Activated naive CD8-positive, alpha-beta T cell treated with anti-CD3 and anti-CD28 coated beads, Interleukin-2, amount 50 U/mL, for 24 hours (primary cell): ENCODE data around the gene LTB4R.

Source experiments
- ATAC-seq: fragments of 150-1000 bp; cut with Tn5 transposase; one replicate; pipeline ENCODE4 v1.10.0; 2021
- DNase-seq: peaks from one replicate; pipeline ENCODE4 v3.0.0; 2021
- H3K27ac Mint-ChIP-seq: one replicate; pipeline ENCODE4 v1.8.0; 2021; ENCODE audit warnings: mild to moderate bottlenecking, mixed read lengths
- H3K27me3 Mint-ChIP-seq: one replicate; pipeline ENCODE4 v1.8.0; 2021; ENCODE audit warnings: mixed read lengths
- H3K36me3 Mint-ChIP-seq: one replicate; pipeline ENCODE4 v1.8.0; 2021; ENCODE audit warnings: low read depth, mixed read lengths
- H3K4me1 Mint-ChIP-seq: one replicate; pipeline ENCODE4 v1.8.0; 2021; ENCODE audit warnings: mixed read lengths
- H3K4me3 Mint-ChIP-seq: one replicate; pipeline ENCODE4 v1.8.0; 2021; ENCODE audit warnings: mild to moderate bottlenecking, moderate library complexity, mixed read lengths
- H3K9me3 Mint-ChIP-seq: one replicate; pipeline ENCODE4 v1.8.0; 2021; ENCODE audit warnings: mixed read lengths

LTB4R gene

DNA sequence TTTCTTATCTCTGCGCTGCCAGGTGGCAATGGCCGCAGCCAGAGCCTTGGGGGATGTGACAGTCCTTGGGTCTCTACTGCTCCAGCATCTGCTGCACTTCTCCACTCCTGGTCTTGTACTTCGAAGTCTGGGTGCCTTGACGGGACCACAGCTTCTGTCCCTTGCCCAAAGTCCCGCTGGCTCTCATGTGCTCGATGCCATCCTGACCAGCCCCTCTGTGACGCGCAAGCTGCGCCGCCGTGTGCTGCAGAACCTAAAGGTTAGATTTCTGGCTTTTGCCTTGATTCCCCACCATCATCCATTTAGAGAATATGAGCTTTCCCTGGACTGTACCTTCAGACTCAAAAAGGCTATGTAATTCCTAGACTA is 7.3 kb upstream of the LTB4R start:
- ATAC-seq = no peak
- Mint-ChIP-seq H3K4me3 (no peak overlapping the region), H3K27ac (no peak overlapping the region), H3K9me3 (no peaks in the 10 kb centered on the region), H3K4me1 (peaks cover 37% of the 10 kb centered on the region), H3K27me3 (no peaks in the 10 kb centered on the region), H3K36me3 (peaks cover 60% of the 10 kb centered on the region)
- DNase-seq = no peak

DNA sequence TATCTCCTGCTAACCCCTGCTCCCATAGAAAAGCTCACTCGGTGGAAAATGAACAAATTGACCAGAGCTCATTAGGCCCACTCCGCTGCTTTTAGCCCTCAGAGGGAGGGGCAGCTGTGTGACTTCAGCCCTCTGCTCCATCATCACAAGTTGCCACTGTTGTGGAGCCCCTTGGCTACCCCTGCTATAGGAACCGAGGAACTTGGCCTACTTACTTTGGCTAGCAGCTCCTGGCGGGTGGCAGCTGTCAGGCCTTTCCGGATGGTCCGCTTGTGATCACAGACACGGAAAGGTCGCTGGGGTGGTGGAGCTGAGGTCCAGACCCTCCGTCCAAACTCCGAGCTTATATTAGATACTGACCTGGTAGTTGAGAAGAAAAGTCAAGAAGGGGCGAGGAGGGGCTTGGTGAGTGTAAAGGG is 4.1 kb upstream of the LTB4R start:
- Mint-ChIP-seq H3K27me3 (no peaks in the 10 kb centered on the region), H3K27ac (no peak overlapping the region), H3K4me1 (peaks cover 36% of the 10 kb centered on the region), H3K36me3 (peaks cover 51% of the 10 kb centered on the region), H3K9me3 (no peaks in the 10 kb centered on the region), H3K4me3 (no peak overlapping the region)
- no peak for DNase-seq
- no peak for ATAC-seq

DNA sequence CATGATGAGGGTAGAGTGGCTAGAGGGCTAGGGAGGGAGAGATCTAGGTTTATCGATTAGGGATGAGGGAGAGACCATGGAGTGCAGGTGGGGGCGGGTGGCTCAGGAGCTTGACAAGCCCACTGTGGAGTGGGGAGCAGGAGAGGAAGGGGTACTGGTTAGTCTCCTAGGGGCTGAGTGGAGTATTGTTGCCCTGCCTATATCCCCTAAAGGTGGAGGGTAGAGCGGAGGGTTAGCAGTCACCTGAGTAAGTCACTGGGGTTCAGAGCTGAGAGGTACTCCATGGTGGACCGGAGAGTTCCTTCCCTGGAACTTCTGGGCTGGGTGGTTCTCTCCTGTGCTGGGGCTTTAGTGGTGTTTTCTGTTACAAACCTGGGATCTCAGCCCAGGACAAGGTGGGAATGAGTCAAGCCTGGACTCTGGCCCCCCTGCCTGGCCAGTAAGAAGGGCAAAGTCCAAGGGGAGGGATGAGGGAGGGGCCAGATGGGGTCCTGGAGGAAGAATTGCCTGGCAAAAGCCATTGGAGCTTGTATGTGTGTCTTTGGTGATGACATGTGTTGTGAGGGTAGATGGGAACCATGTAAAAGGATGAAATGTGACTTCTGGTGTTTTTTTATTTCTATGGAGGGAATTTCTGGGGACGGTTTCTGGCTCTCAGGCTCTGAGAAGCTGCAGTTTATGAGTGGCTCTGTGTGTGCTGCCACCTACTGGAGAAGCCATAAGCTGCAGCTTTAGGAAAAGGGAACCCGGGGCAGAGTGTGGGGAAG is 3.5 kb upstream of the LTB4R start, which contains the start of gene CIDEB:
Gene CIDEB (minus strand): TSS at position 403 of the 767 bp plus-strand sequence. CDS start 119 bp downstream, at position 284.
- no peaks in the 10 kb centered on the region for H3K9me3 Mint-ChIP-seq
- no peak within 1 kb of the TSS for H3K4me3 Mint-ChIP-seq
- peaks cover 51% of the 10 kb centered on the region for H3K36me3 Mint-ChIP-seq
- H3K27me3 Mint-ChIP-seq = no peaks in the 10 kb centered on the region
- peaks cover 42% of the 10 kb centered on the region for H3K4me1 Mint-ChIP-seq
- ATAC-seq (no peak), DNase-seq (peak; percentile 71)
- H3K27ac Mint-ChIP-seq = peak within 1 kb of the TSS; percentile 4

DNA sequence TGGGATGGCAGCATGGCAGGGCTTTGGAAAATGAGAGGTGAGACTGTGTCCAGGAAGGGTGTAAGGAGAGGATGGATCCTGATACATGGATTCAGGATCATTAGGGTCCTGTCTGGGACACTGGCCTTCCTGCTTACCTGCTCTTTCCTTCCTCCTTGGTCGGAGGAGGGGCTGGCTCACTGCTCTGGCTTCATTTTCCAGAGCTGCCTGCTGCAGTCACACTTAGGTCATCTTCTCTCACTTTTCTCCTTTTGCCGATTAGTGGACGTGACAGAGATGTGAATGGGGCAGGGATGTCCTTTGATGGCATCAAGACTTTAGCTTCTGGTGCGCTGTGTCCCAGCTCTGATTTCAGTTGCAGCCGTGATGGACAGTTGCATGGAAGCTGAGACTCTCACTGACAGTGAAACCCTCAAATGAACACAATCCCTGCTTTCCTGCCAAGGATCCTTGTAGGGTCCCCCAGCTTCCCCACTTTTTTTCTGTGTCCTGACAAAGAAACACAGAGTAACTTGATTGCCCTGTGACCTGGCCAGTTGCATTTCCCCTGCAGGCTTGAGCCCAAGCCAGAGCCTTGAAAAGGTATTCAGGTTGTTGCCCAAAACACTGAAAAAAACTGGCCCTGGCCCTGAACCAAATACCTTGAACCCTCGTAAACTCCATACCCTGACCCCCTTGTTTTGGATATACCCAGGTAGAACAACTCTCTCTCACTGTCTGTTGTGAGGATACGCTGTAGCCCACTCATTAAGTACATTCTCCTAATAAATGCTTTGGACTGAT is 2.8 kb upstream of the LTB4R start:
- no peak overlapping the region for H3K27ac Mint-ChIP-seq
- DNase-seq = no peak

DNA sequence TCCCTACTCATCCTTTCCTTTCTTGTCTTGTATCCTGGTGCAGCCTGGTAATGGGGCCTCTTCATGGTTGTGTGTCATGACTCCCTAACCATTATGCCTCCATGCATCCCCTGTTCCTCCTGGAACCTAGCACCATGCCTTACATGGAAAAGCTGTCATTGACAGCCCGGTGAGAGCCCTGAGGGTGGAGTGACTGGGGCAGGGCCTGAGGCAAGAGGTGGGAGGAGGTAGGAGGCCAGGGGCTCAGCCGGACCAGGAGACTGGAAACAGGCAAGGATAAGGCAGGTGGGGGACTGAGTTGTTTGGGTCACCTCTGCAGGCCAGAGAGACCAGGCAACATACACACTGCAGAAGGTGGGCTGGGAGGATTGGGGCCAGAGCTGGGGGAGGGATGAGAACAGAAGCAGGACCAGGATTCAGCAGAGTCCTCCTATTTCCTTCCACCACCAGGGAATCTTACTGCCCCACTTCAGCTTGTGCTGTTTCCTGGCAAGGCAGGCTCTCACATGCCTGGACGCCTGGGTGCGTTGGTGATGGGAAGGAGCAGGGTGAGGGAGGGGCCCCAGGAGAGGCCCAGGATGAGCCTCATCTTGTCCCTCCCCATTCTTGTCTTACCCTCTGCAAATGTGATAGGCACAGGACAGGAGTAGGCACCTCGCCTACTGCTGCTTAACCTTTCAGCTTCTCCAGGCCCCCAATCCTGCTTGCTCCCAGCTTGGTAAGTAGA is 1.6 kb upstream of the LTB4R start, which contains the start of gene LTB4R2:
Gene LTB4R2 (plus strand): TSS at position 603 of the 727 bp plus-strand sequence. CDS start 525 bp downstream, outside the sequence.
- no peaks in the 10 kb centered on the region for H3K9me3 Mint-ChIP-seq
- H3K4me1 Mint-ChIP-seq = peaks cover 61% of the 10 kb centered on the region
- peaks cover 49% of the 10 kb centered on the region for H3K36me3 Mint-ChIP-seq
- no peak for ATAC-seq
- H3K27ac Mint-ChIP-seq = peak within 1 kb of the TSS; percentile 83
- DNase-seq = no peak
- peak within 1 kb of the TSS; percentile 74 for H3K4me3 Mint-ChIP-seq
- H3K27me3 Mint-ChIP-seq = no peaks in the 10 kb centered on the region

More for the DNA sequence above, 2.8 kb upstream of the LTB4R start:
- no peak overlapping the region for H3K4me3 Mint-ChIP-seq
- peaks cover 48% of the 10 kb centered on the region for H3K36me3 Mint-ChIP-seq
- no peak for ATAC-seq
- H3K27me3 Mint-ChIP-seq = no peaks in the 10 kb centered on the region
- H3K9me3 Mint-ChIP-seq = no peaks in the 10 kb centered on the region
- H3K4me1 Mint-ChIP-seq = peaks cover 50% of the 10 kb centered on the region

DNA sequence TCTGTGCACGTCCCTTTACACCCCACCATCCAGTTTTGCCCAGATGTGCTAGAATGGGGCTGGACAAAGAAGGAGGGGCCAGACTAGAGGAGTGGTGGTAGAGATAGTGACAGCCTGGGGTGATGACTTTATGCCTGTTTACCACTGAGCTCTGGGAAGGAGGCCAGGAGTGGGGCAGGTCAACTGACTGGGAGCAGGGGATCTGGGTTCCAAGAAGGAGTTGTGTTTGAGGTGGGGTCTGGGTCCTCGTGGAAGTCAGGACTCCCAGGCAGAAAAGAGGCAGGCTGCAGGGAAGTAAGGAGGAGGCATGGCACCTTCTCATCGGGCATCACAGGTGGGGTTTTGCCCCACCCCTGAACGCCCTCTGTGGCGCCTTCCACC is 1.0 kb upstream of the LTB4R start:
- peak overlapping the region; percentile 74 for H3K4me3 Mint-ChIP-seq
- H3K27ac Mint-ChIP-seq = peak overlapping the region; percentile 83
- H3K36me3 Mint-ChIP-seq = peaks cover 44% of the 10 kb centered on the region
- H3K27me3 Mint-ChIP-seq = no peaks in the 10 kb centered on the region
- DNase-seq = no peak
- H3K9me3 Mint-ChIP-seq = no peaks in the 10 kb centered on the region
- ATAC-seq = no peak
- H3K4me1 Mint-ChIP-seq = peaks cover 67% of the 10 kb centered on the region

DNA sequence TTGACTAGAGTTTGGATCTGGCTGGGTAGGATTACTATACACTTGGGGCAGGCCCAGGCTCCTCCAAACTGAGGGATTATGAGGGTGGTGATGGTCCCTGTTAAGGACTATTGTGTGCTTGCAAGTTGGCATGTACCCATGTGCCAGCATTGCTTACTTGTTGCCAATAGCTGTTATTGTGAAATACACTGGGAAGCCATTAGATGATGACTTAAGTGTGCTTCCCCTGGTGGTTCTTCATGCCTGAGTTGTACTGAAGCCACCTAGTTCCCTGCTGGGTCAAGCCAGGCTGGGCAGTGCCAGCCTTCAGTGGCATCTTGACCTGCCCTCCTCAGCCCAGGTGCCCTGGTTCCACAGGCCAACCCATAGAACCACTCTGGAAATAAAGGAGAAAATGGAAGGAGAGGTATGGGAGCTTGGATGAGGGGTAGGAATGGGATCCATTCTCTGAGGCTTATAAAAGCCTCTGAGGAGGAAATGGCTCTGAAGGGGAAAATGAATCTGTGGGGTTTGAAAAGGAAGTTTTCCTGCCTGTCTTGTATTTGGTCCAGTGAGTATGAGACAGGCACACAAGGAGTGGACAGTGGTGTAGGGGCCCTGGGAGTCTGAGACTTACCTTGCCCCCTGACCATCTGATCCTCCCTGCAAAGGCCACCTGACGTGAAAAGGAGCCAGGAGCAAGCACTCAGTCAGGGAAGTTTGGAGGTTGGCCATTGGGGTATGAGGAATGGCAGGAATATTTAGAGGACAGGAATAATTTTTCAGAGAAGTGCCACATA is 724 bp downstream of the LTB4R start:
- Mint-ChIP-seq H3K4me3 (peak overlapping the region; percentile 68), H3K27ac (peak overlapping the region; percentile 39), H3K9me3 (no peaks in the 10 kb centered on the region), H3K27me3 (no peaks in the 10 kb centered on the region), H3K4me1 (peaks cover 78% of the 10 kb centered on the region), H3K36me3 (peaks cover 33% of the 10 kb centered on the region)
- DNase-seq (no peak), ATAC-seq (no peak)

DNA sequence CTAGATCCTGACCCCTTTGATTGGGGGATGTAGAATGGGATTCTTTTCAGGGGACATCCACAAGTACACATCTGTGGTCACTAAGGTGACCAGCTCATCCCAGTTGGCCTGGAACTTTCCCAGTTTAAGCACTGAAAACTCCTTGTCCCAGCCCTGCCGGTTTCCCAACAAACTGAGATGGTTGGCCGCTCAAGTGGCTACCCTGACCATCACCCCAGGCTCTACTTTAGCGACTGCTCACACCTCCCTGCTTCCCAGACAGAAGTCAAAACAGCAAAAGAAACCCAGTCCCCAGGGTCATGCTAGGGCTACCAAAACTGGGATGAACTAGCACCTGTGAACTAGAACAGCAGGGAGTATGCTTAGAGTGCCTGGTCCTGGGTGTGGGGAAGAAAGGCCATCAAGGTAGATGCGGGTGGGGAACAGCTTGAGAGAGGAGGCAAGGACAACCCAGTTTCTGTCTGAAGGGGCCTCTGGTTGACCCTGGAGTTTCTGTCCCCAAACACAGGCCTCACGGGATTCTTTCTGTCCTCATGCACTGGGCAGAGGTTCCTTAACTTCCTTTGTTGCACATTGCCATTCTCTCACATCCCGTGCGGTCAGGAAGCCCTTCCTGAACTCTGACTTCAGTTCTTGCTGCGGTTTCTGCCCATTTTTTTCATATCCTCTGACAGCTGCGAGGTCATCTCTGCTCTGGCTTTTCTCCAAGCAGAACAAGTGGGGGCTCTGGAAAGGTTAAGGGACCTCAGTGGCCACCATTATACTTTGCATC is 1.6 kb downstream of the LTB4R start:
- Mint-ChIP-seq H3K4me3 (peak overlapping the region; percentile 68), H3K36me3 (peaks cover 29% of the 10 kb centered on the region), H3K27me3 (no peaks in the 10 kb centered on the region), H3K27ac (peak overlapping the region; percentile 40), H3K9me3 (no peaks in the 10 kb centered on the region), H3K4me1 (peaks cover 81% of the 10 kb centered on the region)
- ATAC-seq (no peak), DNase-seq (no peak)

DNA sequence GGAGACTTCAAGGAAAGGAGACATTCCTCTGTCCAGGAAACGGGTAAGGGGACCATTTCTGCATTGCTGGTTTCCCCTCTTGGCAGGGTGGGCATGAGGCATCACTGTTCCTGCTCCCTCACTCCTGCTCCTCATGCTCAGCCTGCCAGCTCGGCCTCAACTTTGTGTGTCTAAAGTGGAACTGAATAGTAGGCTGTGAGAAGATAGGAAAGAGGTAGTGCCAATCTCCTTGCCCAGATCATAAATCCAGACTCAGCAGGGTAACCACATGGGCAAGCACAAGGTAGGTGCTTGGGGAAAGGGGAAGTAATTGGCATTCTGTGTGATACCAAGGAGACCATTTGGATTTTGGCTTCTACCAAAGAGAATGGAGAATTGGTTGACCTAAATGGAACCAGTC is 2.6 kb downstream of the LTB4R start:
- H3K36me3 Mint-ChIP-seq = peaks cover 23% of the 10 kb centered on the region
- H3K4me3 Mint-ChIP-seq = peak overlapping the region; percentile 68
- H3K27me3 Mint-ChIP-seq = no peaks in the 10 kb centered on the region
- no peaks in the 10 kb centered on the region for H3K9me3 Mint-ChIP-seq
- peak overlapping the region; percentile 68 for H3K27ac Mint-ChIP-seq
- ATAC-seq = no peak
- H3K4me1 Mint-ChIP-seq = peaks cover 76% of the 10 kb centered on the region
- no peak for DNase-seq

DNA sequence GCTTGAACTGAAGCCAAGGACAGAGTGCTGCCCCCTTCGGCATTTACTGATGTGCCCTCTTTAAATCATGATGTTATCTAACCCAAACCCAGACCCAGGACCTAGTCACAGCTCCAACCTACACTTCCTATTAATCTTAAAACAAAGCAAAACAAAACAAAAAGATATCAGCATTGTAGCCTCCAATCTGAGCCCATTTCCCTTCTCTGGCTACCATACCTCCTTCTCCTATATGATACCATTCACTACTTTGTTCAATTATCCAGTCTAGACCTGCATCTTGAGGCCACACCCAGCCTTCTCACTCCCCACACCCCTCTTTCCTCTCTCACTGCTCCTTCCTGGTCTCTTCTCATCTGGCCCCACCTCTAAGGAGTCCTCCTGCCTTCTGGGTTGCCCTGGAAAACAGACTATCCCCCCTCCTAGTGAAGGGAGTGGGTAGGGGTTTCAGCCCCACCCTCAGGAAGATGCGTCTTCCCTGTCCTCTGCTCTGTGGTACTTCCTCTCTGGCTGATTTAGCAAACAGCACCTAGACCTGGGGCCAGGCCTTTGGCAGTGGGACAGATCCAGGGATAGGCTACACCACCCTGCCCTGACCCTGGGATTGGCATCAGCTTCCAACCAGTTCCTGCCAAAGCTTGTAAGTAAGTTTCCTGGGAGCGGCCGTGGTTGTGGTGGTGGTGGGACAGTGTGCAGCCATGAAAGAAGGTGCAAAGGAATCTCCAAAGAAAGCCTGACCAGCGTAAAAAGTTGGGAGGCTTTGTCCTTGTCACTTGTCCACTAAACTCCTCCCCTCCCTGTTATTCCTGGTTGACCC is 3.3 kb downstream of the LTB4R start:
- Mint-ChIP-seq H3K4me1 (peaks cover 70% of the 10 kb centered on the region), H3K27me3 (no peaks in the 10 kb centered on the region), H3K27ac (peak overlapping the region; percentile 68), H3K9me3 (no peaks in the 10 kb centered on the region), H3K4me3 (no peak overlapping the region), H3K36me3 (peaks cover 22% of the 10 kb centered on the region)
- ATAC-seq (no peak), DNase-seq (no peak)

DNA sequence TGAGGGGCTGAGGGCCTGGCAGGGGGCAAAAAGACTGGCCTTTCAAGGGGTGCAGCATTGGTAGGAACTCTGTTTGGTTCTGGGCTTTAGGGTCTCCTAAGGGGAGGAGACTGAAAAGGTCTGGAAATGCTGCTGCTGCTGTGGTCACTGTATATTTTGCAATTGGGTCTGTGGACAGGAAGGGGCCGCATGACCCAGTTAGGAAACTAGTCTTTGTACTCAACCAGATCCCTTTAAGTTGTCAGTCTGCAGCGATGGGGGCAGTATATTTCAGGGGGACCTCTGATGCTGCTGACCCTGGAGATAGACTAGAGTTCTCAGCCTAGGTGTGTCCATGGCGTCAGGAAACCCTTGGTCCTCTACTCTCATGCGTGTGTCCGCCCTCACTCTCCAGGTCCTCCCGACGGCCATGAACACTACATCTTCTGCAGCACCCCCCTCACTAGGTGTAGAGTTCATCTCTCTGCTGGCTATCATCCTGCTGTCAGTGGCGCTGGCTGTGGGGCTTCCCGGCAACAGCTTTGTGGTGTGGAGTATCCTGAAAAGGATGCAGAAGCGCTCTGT is 4.0 kb downstream of the LTB4R start:
- Mint-ChIP-seq H3K9me3 (no peaks in the 10 kb centered on the region), H3K4me1 (peaks cover 63% of the 10 kb centered on the region), H3K27me3 (no peaks in the 10 kb centered on the region), H3K4me3 (no peak overlapping the region), H3K27ac (no peak overlapping the region), H3K36me3 (peaks cover 22% of the 10 kb centered on the region)
- DNase-seq (no peak), ATAC-seq (no peak)

DNA sequence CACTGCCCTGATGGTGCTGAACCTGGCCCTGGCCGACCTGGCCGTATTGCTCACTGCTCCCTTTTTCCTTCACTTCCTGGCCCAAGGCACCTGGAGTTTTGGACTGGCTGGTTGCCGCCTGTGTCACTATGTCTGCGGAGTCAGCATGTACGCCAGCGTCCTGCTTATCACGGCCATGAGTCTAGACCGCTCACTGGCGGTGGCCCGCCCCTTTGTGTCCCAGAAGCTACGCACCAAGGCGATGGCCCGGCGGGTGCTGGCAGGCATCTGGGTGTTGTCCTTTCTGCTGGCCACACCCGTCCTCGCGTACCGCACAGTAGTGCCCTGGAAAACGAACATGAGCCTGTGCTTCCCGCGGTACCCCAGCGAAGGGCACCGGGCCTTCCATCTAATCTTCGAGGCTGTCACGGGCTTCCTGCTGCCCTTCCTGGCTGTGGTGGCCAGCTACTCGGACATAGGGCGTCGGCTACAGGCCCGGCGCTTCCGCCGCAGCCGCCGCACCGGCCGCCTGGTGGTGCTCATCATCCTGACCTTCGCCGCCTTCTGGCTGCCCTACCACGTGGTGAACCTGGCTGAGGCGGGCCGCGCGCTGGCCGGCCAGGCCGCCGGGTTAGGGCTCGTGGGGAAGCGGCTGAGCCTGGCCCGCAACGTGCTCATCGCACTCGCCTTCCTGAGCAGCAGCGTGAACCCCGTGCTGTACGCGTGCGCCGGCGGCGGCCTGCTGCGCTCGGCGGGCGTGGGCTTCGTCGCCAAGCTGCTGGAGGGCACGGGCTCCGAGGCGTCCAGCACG is 4.7 kb downstream of the LTB4R start:
- Mint-ChIP-seq H3K27me3 (no peaks in the 10 kb centered on the region), H3K36me3 (peaks cover 22% of the 10 kb centered on the region), H3K4me1 (peaks cover 61% of the 10 kb centered on the region), H3K27ac (no peak overlapping the region), H3K4me3 (no peak overlapping the region), H3K9me3 (no peaks in the 10 kb centered on the region)
- no peak for DNase-seq
- no peak for ATAC-seq
